Endothelial cell of umbilical vein (primary cell): ENCODE data around the gene RAB31. TPM values are rescaled to one million over a fixed set of nuclear protein-coding genes. Genes with fewer than 3 reads are reported as not detected.

Experiments used
- BruUV-seq: library from RNA; stranded (reverse); fragments of 400-500 nt; replicated peaks from 2 replicates; lab custom pipeline; 2021; lab: Mats Ljungman, UMichigan
- CTCF ChIA-PET: fragments of 300-600, 350-600 bp; sonication (Branson Sonifier 250); formaldehyde crosslinking; loops from one replicate; lab custom pipeline; 2021; ENCODE audit warnings: antibody characterized with exemption, inconsistent platforms; lab: Charles Lee
- POLR2A ChIA-PET: fragments of 300-600, 350-600 bp; sonication (Branson Sonifier 250); formaldehyde crosslinking; loops from one replicate; lab custom pipeline; 2021; ENCODE audit warnings: antibody characterized with exemption, inconsistent platforms; lab: Charles Lee
- DNase-seq: peaks from one replicate; pipeline ENCODE4 v3.0.0-alpha.2; 2011; ENCODE audit warnings: low read depth, low spot score
- FAIRE-seq: peaks from 2 replicates; lab custom pipeline; 2011; peaks lifted over from hg19 to GRCh38; lab: Jason Lieb, UNC
- H2AFZ ChIP-seq: 2 replicates; pipeline ENCODE4 v1.6.0; 2012; ENCODE audit warnings: low read depth, low read length, control low read depth, inconsistent platforms
- H3K27ac ChIP-seq: 2 replicates; pipeline ENCODE4 v1.5.1; 2011; ENCODE audit warnings: low read depth, mild to moderate bottlenecking, control low read depth, low read length, moderate library complexity; ENCODE audit not compliant: insufficient read depth
- H3K27me3 ChIP-seq, 2 experiments: 2 replicates each; pipeline versions ENCODE4 v1.6.0 to v1.6.1; 2011; ENCODE audit warnings: low read length in 2 of 2, mixed read lengths in 1 of 2; ENCODE audit not compliant: control insufficient read depth in 2 of 2, insufficient read depth in 2 of 2
- H3K36me3 ChIP-seq, 2 experiments: 2 replicates in 1 of 2; 3 replicates in 1 of 2; pipeline ENCODE4 v1.5.1; 2011; ENCODE audit warnings: low read length in 2 of 2, mild to moderate bottlenecking in 1 of 2, moderate library complexity in 1 of 2; ENCODE audit not compliant: control insufficient read depth in 2 of 2, insufficient read depth in 2 of 2; ENCODE audit errors: extremely low read depth in 1 of 2
- H3K4me1 ChIP-seq: 3 replicates; pipeline ENCODE4 v1.5.1; 2011; ENCODE audit warnings: mild to moderate bottlenecking, low read length; ENCODE audit not compliant: control insufficient read depth, insufficient read depth; ENCODE audit errors: extremely low read depth
- H3K4me2 ChIP-seq: 2 replicates; pipeline ENCODE4 v1.6.1; 2011; ENCODE audit warnings: low read length, control low read depth, mixed read lengths; ENCODE audit not compliant: insufficient read depth
- H3K4me3 ChIP-seq, 3 experiments: fragments of 200-600 bp in 1 of 3; sonication (generic), shearing (Covaris generic) in 1 of 3; replicated peaks in 1 of 3; 2 replicates each; pipeline ENCODE4 v1.5.1; 2011 to 2016; ENCODE audit warnings: control low read depth in 3 of 3, low read length in 3 of 3, mild to moderate bottlenecking in 2 of 3, inconsistent platforms in 1 of 3, low read depth in 1 of 3, moderate library complexity in 1 of 3; ENCODE audit not compliant: insufficient read depth in 1 of 3
- H3K79me2 ChIP-seq: 2 replicates; pipeline ENCODE4 v1.6.0; 2012; ENCODE audit warnings: low read length, inconsistent platforms; ENCODE audit not compliant: control insufficient read depth, insufficient read depth
- H3K9ac ChIP-seq: replicated peaks from 2 replicates; pipeline ENCODE3; 2011; ENCODE audit warnings: low read length, control low read depth; ENCODE audit not compliant: insufficient read depth; ENCODE audit errors: extremely low read depth
- H3K9me1 ChIP-seq: replicated peaks from 3 replicates; pipeline ENCODE4 v1.6.0; 2011; ENCODE audit warnings: mild to moderate bottlenecking, low read length; ENCODE audit not compliant: control insufficient read depth, insufficient read depth; ENCODE audit errors: extremely low read depth
- H3K9me3 ChIP-seq: replicated peaks from 2 replicates; pipeline ENCODE4 v1.5.1; 2012; ENCODE audit warnings: low read length, inconsistent platforms; ENCODE audit not compliant: control insufficient read depth, insufficient read depth
- H4K20me1 ChIP-seq: replicated peaks from 2 replicates; pipeline ENCODE3; 2011; ENCODE audit warnings: mild to moderate bottlenecking, low read length; ENCODE audit not compliant: control insufficient read depth, insufficient read depth; ENCODE audit errors: extremely low read depth
- EZH2 ChIP-seq: IDR thresholded peaks from 2 replicates; pipeline ENCODE4 v1.6.1; 2012; ENCODE audit warnings: borderline replicate concordance, low read depth, mild to moderate bottlenecking, moderate library complexity, low read length, inconsistent platforms; ENCODE audit not compliant: severe bottlenecking
- FOS ChIP-seq: IDR thresholded peaks from 2 replicates; pipeline ENCODE4 v1.6.1; 2011; ENCODE audit warnings: mild to moderate bottlenecking, low read length, moderate library complexity, borderline replicate concordance; ENCODE audit not compliant: insufficient read depth
- GATA2 ChIP-seq: IDR thresholded peaks from 2 replicates; pipeline ENCODE4 v1.7.0; 2011; ENCODE audit warnings: low read depth, mild to moderate bottlenecking, moderate library complexity, mixed read lengths, low read length; ENCODE audit not compliant: insufficient read length, insufficient read depth
- JUN ChIP-seq: IDR thresholded peaks from 2 replicates; pipeline ENCODE4 v1.6.1; 2011; ENCODE audit warnings: borderline replicate concordance, low read depth; ENCODE audit not compliant: insufficient read length, insufficient read depth
- MYC ChIP-seq: IDR thresholded peaks from one replicate; pipeline ENCODE4 v1.6.1; 2011; ENCODE audit warnings: mild to moderate bottlenecking, low read depth, low read length
- POLR2A ChIP-seq: IDR thresholded peaks from 2 replicates; pipeline ENCODE4 v1.6.1; 2012; ENCODE audit warnings: low read depth, mild to moderate bottlenecking, control low read depth, low read length
- POLR2AphosphoS5 ChIP-seq: IDR thresholded peaks from 2 replicates; pipeline ENCODE4 v1.6.1; 2012; ENCODE audit warnings: low read depth, mild to moderate bottlenecking, control low read depth, low read length, moderate library complexity; ENCODE audit not compliant: insufficient read depth
- dilution Hi-C: fragments of 300-500 bp; cut with MboI; formaldehyde crosslinking; loops from one replicate; pipeline ENCODE4 v1.15.0; 2019; ENCODE audit warnings: low sequenced_read_pairs; ENCODE audit not compliant: extremely low pct_ligation_motif_present
- intact Hi-C: fragments of 100-400 bp; cut with micrococcal nuclease; formaldehyde crosslinking; loops from one replicate; pipeline ENCODE4 v1.10.0; 2022
- polyA plus RNA-seq, 4 experiments: library from polyadenylated mRNA; depleted of rRNA in 3 of 4; stranded (reverse) in 3 of 4; unstranded in 1 of 4; fragments of >200 nt; gene quantifications; 2 replicates each; pipeline versions ENCODE4 v1.2.1 to v1.2.3, GENCODE V29; 2011 to 2012; ENCODE audit warnings: missing spikeins in 1 of 4
- total RNA-seq: library from RNA; stranded (reverse); gene quantifications from 2 replicates; pipeline ENCODE4 v1.2.3, GENCODE V29; 2021
- TF ChIP-seq, protein P1 (sequence below), 2 donors: IDR thresholded peaks; 1 replicate in 1 of 2; 2 replicates in 1 of 2; pipeline ENCODE4 v1.5.1; 2011; ENCODE audit warnings: low read length in 2 of 2, mild to moderate bottlenecking in 2 of 2, moderate library complexity in 2 of 2, control low read depth in 1 of 2, inconsistent platforms in 1 of 2, low read depth in 1 of 2; ENCODE audit not compliant: insufficient read depth in 1 of 2; ENCODE audit errors: extremely low read depth in 1 of 2
- TF ChIP-seq, protein P2 (sequence below): IDR thresholded peaks from 2 replicates; pipeline ENCODE4 v1.6.1; 2011; ENCODE audit not compliant: insufficient read depth, insufficient read length

Gene RAB31
- total and polyA plus RNA-seq, 2 donors (not counting 3 experiments of a cell fraction or from before 2014, with no cell fraction given) = 30.5 TPM

DNA sequence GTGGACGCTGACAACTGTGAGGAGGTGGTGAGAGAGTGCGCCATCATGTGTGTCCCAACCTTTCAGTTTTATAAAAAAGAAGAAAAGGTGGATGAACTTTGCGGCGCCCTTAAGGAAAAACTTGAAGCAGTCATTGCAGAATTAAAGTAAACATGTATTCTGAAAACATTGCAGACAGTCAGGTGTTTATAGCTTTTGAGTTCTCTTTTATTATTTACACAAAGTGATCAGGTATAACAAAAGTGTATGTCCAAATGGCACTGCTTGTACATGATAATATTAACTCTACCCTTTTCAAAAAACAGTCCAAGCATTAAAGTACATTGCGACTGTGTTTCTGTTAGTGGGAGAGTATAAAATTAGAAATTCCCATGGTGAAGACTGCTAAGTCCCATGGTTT, 179.9 kb downstream of the RAB31 start:
- intact Hi-C loops = no loop called here
- Histone ChIP-seq H3K27me3 (no peaks in the 10 kb centered on the region), H3K9ac (no peak overlapping the region), H3K79me2 (no peaks in the 10 kb centered on the region), H2AFZ (no peak overlapping the region), H3K27ac (no peak overlapping the region), H3K4me3 (no peak overlapping the region), H3K36me3 (no peaks in the 10 kb centered on the region), H3K4me1 (no peaks in the 10 kb centered on the region), H3K9me1 (no peaks in the 10 kb centered on the region), H3K9me3 (no peaks in the 10 kb centered on the region), H4K20me1 (no peaks in the 10 kb centered on the region), H3K4me2 (no peak overlapping the region)
- FAIRE-seq (no peak), DNase-seq (no peak)
- dilution Hi-C loops = no loop called here
- BruUV-seq = no TSS peak
- TF ChIP-seq POLR2AphosphoS5 = no peak
- no peak for TF ChIP-seq JUN
- POLR2A ChIA-PET = no interaction called here
- CTCF ChIA-PET = no interaction called here

- no peaks in the 10 kb centered on the region for H3K9me3 ChIP-seq
- CTCF ChIA-PET = no interaction called here
- no peak for DNase-seq
- intact Hi-C loops (no loop called here), dilution Hi-C loops (no loop called here)
- H3K36me3 ChIP-seq = no peaks in the 10 kb centered on the region
- TF ChIP-seq GATA2 (no peak), EZH2 (no peak), MYC (no peak), JUN (no peak), POLR2AphosphoS5 (no peak), POLR2A (no peak), FOS (no peak)
- TF ChIP-seq, protein P1, sequence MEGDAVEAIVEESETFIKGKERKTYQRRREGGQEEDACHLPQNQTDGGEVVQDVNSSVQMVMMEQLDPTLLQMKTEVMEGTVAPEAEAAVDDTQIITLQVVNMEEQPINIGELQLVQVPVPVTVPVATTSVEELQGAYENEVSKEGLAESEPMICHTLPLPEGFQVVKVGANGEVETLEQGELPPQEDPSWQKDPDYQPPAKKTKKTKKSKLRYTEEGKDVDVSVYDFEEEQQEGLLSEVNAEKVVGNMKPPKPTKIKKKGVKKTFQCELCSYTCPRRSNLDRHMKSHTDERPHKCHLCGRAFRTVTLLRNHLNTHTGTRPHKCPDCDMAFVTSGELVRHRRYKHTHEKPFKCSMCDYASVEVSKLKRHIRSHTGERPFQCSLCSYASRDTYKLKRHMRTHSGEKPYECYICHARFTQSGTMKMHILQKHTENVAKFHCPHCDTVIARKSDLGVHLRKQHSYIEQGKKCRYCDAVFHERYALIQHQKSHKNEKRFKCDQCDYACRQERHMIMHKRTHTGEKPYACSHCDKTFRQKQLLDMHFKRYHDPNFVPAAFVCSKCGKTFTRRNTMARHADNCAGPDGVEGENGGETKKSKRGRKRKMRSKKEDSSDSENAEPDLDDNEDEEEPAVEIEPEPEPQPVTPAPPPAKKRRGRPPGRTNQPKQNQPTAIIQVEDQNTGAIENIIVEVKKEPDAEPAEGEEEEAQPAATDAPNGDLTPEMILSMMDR (IDR thresholded peaks at IDR 0.05; ENCODE audit: extremely low read depth in 1 of 2, insufficient read depth in 1 of 2, low read depth in 1 of 2, low read length in 2 of 2) = no peak
- TF ChIP-seq, protein P2, sequence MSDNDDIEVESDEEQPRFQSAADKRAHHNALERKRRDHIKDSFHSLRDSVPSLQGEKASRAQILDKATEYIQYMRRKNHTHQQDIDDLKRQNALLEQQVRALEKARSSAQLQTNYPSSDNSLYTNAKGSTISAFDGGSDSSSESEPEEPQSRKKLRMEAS = no peak
- no peaks in the 10 kb centered on the region for H3K9me1 ChIP-seq
- H3K79me2 ChIP-seq = no peaks in the 10 kb centered on the region
- H3K4me1 ChIP-seq = no peaks in the 10 kb centered on the region
- no peak overlapping the region for H2AFZ ChIP-seq
- no peak overlapping the region for H3K4me3 ChIP-seq
- POLR2A ChIA-PET = no interaction called here
- no peak overlapping the region for H3K9ac ChIP-seq
- no peaks in the 10 kb centered on the region for H4K20me1 ChIP-seq
- BruUV-seq = no TSS peak
- H3K4me2 ChIP-seq = no peak overlapping the region
- no peak overlapping the region for H3K27ac ChIP-seq
- H3K27me3 ChIP-seq = no peaks in the 10 kb centered on the region
- no peak for FAIRE-seq
Measured at GRCh38 chr18:9890196-9890595, 182.1 kb downstream of the RAB31 start.
